Fibroblast of pulmonary artery (primary cell): ENCODE results near the gene INSL3.

Source experiments
- DNase-seq: peaks from one replicate; pipeline ENCODE4 v3.0.0-alpha.2; 2010; ENCODE audit warnings: low read depth
- H3K4me3 ChIP-seq: replicated peaks from 2 replicates; pipeline ENCODE4 v1.5.1; 2011; ENCODE audit warnings: low read depth, mild to moderate bottlenecking, control low read depth, low read length, moderate library complexity
- CTCF ChIP-seq: IDR thresholded peaks from 2 replicates; pipeline ENCODE4 v1.5.1; 2011; ENCODE audit warnings: mild to moderate bottlenecking, control low read depth, low read length, inconsistent platforms; ENCODE audit errors: missing control alignments

Gene INSL3

GRCh38 chr19:17843292-17843827 lies 22.0 kb upstream of the INSL3 start:
- no peak for TF ChIP-seq CTCF
- no peak overlapping the region for H3K4me3 ChIP-seq
- no peak for DNase-seq

GRCh38 chr19:17842663-17843291 lies 21.5 kb upstream of the INSL3 start:
- no peak for TF ChIP-seq CTCF
- peak overlapping the region; percentile 38 for H3K4me3 ChIP-seq
- DNase-seq = no peak

- TF ChIP-seq CTCF = no peak
- H3K4me3 ChIP-seq = peak overlapping the region; percentile 39
- DNase-seq = peak; percentile 89
Observed at GRCh38 chr19:17841810-17842662, 20.7 kb upstream of the INSL3 start.

GRCh38 chr19:17841371-17841809 lies 20.1 kb upstream of the INSL3 start:
- DNase-seq = no peak
- peak overlapping the region; percentile 39 for H3K4me3 ChIP-seq
- no peak for TF ChIP-seq CTCF

- no peak overlapping the region for H3K4me3 ChIP-seq
- TF ChIP-seq CTCF = no peak
- DNase-seq = no peak
Observed at GRCh38 chr19:17840019-17840418, 18.7 kb upstream of the INSL3 start.

GRCh38 chr19:17837972-17838371 lies 16.7 kb upstream of the INSL3 start:
- DNase-seq = no peak
- TF ChIP-seq CTCF = no peak

More at GRCh38 chr19:17837972-17838371, 16.7 kb upstream of the INSL3 start:
- H3K4me3 ChIP-seq = no peak overlapping the region
